HG02884 (cell line): ENCODE results near the gene C3orf70.

Experiments used
- ATAC-seq: cut with Tn5 transposase; IDR thresholded peaks from one replicate; pipeline ENCODE4 v1.9.1; 2021; ENCODE audit warnings: mild to moderate bottlenecking, moderate library complexity; ENCODE audit not compliant: unreplicated experiment

The C3orf70 gene

DNA sequence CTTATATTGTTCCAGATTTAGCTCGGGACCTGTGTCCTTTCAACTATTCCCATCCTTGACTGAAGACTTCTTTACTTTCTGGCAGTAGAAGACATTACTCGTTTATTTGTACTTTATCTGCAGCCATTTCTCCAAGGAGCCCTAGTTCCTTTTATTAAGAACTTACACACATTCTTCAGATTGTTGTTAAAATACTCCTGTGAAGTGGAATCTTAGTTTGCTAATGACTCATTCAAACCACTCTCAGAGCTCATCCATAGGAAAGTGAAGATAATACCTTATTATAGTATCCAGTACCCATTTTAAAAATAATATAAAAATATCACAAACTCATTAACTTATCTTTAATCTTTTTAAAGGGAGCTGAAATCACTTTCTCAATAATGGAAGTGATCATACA is 63.5 kb downstream of the C3orf70 start:
- no peak for ATAC-seq

DNA sequence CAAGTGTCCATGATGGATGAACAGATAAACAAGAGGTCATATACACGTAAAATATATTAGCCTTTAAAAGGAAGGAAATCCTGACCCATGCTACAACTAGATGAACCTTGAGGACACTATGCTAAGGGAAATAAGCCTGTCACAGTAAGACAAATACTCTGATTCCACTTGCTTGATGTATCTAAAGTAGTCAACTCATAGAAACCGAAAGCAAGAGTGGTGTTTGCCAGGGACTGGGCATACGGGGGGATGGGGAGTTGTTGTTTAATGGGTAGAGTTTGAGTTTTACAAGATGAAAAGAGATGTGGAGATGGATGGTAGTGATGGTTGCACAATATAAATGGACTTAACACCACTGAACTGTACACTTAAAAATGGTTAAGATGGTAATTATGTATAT is 65.4 kb downstream of the C3orf70 start:
- ATAC-seq = no peak

DNA sequence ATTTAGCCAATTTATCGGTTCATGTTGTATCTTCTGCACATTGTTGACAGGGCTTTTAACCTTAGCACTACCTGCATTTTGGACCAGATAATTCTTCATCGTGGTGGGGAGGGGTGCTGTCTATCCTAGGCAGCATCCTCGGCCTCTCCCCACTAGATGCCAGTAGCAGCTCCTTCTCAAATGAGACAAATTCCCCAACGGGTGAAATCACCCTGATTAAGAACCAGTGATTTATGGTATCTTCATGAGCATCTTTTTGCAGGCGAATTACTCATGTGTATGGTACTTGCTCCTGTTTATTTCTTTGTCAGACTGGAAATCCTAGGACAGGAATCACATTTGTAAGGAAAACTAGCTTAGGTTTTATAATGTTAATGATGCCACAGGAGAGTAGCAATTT is 68.0 kb downstream of the C3orf70 start:
- ATAC-seq = no peak

DNA sequence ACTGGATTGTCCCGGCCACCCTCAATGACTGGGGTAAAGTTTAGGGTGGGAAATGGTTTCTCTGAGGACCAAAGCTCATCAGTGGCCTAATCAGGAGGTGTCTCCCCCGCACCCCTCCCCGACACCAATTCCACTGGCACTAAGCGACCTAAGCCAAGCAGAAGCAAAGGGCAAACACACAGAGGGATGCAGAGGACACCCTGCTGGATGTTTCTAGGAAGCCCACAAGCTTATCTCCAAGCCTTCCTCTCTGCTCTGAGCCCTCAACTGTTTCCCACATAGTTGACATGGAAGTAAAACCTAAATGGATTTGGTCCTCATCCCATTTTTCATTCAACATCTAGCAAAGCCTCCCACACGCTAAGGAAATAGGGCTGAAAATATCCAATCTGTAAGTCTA is 68.5 kb downstream of the C3orf70 start:
- no peak for ATAC-seq

DNA sequence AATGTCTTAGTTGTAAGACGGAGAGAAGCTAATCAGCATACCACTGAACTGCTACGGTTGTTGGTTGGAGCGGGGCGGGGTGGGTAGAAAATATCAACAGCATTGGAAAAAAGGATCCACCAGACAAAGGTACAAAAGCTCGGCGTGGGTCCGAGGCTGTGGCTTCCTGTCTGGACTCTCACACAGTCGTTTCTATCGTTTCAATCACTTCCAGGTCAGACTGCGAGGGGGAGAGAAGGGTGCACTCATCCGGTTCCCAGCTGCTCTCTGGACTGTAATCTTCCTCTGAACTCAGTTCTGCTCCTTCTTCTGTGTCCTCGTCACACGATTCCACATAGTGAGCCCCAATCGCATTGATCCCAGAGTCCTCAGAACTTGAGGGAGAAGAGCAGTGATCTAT is 70.0 kb downstream of the C3orf70 start:
- no peak for ATAC-seq

DNA sequence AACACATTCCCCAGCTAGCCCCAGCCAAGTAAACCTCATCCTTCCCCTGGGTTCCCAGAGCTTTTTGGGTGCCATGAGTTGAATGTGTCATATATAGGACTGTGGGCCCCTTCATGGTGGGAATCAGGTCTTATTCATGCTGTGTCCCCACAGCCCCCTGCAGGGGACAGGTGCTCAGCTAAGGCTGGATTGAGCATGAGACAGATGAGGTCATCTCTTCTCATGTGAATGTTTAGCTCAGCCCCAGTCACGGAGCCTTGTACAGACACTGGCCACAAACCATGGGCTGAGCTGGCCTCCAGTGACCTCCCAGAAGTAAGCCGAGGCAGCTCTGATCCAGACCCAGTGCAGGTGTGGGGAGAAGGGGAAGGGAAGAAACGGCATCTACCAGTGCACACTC is 70.7 kb downstream of the C3orf70 start:
- no peak for ATAC-seq

DNA sequence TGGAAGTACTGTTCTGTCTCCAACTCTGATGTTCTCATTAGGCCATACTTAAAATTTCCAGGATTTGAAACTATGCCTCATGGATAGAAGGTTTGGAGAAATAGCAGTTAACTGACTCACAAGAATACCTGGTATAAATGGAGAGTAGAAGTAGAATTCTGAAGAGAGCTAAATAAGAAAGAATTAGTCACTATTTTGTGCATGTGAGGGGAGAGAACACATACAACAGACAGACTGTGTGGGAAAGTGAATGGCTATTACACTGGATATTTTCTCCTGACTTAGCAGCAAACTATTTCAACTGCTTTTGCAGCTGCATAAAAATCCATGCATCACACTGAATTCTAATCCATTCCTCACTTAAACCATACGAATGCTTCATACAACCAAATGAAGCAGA is 71.3 kb downstream of the C3orf70 start:
- ATAC-seq = no peak

DNA sequence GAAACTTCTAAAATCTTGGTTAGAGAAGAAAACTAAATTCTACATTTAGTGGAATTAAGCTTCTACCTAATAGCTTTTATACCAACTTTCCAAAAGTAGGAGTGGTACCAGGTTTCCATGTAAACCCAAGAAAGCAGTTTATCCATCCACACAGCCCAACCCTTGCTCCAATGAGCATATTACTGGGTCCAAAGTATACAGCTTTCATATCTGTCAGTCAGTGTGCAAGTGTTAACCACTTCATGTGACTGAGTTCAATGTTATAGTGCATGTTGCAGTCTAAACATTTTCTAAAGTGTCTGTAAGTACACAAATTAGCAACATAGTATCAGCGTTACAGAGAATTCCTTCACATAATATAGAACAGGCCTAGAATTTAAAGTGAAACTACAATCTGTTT is 73.2 kb downstream of the C3orf70 start:
- no peak for ATAC-seq

DNA sequence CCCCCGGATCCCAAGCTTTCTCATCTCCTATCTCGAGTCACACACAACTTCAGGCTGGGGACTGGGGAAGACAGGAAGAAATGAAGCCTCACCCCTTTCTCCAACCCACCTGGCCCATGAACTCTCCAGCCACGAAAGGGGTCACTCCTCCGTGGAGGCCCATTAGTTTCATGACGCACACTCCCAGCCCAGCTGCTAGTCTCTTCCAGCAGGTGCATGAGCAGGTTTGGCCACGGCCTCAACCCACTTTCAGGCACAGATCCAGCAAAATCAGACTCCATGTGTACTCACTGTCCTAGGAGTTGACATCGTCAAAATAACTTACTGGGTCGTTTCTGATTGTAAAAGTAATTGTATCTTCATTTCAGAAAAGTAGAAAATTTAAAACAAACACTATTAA is 76.6 kb downstream of the C3orf70 start:
- ATAC-seq = no peak

DNA sequence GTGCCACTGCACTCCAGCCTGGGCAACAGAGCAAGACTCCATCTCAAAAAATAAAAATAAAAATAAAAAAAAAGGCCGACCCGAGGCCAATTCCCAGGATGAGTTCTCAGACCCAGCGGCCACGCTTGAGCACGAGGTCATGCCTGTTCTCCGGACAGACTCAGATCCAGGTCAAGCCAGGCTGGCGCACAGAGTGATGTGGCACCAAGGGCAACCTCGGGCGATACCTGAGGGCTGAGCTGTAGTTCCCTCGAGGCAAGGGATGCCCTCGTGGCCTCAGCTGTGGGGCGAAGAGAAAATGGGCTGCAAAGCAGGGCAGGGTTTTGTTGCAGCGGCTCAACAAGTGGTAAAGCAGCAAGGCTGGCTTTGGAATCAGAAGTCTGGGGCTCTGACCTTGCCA is 77.3 kb downstream of the C3orf70 start:
- no peak for ATAC-seq

DNA sequence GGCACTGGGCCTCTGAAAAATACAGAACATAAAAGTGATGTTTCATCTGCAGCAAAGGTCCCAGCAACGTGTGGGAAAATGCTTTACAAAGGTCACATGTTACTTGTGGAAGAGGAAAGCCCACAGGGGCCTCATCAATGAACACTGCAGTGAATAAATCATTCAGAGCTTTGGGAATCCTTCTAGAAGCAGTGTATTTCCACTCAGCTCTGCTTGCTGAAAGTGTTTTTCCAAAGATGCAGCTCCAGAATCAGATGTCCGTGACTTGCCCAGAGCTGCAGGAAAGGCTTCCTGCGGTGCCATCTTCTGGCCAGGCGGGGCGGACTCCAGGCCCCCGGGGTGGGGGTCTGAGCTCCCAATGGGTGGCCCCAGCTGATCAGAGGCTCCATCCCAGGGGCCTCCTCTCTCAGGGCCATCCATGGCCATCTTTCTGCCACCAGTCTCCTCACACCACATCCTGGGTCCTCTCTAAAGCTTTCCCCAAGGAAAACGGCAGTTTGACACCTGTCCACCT is 81.5 kb downstream of the C3orf70 start:
- no peak for ATAC-seq

DNA sequence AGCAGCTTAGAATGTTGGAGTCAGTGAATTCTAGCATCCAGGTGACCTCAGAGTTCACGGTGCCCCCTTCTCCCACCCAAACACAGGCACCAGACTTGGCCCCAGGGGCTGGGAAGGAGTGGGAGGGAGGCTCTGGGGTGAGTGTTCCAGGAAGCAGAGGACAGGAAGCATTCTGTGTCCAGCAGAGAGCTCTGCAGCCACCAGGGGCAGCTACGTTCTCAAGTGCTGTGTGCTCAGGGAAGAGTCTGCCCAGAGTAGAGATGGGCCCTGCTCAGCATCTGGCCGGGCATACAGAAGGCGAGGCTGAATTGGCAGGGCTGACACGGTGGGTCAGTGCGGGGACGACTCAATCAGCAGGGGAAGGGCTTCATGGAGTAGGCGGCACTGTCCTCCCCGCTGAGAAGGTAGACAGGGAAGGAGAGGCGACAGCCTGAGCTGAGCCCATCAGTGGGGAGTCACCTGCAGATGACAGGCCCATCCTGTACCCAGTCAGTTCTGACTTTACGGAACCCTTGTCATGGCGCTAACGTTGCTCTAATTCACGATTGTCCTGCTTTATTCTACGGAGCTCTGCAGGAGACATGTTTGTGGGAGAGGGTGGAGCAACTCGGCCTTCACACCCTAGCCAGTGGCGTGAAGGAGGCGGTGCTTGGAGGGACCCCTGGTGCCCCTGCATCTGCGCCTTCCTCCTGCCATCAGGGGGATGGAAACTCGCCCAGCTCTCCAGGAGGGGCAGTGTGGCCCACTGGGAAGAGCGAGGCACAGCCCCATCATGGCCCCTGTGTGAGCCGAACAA is 82.2 kb downstream of the C3orf70 start:
- no peak for ATAC-seq

DNA sequence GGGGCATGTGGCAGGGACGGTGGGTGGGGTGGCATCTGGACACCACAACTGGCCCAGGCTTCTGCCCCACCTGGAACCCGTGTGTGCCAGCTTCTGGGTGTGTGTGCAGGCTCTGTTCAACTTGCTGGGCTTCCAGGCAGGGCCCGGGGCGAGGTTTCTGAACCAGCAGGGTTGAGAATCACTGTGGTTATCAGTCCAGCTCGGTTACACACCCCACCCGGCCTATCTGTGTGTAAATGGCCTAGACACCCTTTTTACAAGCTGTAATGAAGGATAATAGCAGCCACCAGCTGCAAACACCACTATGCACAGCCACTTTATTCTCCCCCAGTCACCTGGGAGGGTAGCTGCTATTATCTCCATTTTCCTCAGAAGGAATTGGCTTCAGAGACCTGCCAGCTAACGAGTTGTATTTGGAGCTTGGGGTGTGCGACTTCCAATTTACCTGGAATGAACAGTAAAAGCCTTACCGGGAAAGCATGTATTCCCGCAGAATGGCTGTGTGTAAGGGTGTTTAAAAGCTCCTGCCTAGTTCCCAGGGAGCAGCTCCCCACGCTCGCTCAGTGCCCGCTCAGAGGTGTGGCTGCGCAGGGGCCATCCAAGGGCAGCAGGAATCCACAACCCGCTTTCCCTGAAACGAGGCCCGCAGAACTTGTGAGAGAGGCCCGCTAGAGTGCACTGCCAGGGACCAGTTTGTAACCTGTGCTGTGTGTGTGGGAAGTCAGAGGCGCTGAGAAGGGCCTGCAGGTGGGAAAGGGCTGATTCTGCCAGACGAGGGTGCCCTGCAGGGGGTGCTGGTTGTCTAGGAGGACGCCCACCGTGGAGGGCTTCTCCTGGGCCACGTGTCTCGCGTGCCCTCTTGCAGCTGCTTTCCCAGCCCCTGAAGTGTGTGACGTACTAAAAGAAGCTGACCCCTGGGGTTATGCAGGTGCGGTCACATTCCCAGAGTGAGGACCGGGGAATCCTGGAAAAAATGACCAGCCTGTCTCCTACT is 83.5 kb downstream of the C3orf70 start:
- no peak for ATAC-seq

DNA sequence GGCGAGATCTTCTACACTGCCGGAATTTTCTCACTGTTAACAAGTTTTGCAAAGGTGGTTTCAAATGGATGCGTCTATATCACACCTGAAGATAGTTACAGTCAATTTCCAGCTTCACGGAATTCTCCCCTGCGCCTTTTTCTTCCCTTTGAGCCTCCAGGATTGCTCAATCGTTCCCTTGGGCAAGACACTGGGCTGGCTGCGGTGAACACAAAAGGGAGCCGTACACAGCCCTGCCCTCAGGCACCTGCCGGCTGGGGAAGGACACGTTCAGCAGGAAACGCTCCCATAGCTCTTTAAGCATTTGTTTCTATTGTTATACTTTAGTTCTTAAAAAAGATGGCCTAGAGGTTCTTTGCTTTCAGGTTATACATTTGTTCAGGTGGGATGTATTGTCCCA is 85.7 kb downstream of the C3orf70 start:
- ATAC-seq = no peak

DNA sequence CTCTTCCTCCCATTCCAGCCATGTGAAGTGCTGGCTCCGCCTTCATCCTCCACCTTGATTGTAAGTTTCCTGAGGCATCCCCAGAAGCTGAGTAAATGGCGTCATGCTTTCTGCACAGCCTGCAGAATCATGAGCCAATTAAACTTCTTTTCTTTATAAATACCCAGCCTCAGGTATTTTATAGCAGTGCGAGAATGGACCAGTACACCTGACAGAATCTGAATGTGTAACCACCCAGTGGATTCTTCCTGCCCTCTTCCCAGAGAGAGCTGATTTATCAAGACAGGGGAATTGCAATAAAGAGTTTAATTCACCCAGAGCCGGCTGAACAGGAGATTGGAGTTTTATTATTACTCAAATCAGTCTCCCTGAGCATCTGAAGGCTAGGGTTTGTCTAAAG is 86.6 kb downstream of the C3orf70 start:
- ATAC-seq = no peak

DNA sequence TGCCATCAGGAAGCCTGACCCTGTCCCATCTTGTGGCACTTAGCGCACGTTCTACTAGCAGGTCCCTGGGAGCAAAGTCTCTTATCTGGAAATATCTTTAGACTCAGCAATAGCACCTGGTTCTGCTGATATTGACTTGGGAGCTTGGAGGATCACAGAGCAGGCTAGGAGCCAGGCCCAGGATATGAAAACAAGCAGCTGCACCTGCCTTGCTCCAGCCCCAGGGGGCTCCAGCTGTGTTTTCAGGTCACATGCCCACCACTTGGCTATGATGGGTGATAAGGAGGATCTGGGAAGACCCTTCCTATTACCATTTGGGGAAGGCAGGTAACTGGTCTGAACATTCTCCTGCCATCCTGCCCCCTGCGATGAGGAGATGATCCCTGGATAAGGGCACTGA is 87.8 kb downstream of the C3orf70 start:
- no peak for ATAC-seq

DNA sequence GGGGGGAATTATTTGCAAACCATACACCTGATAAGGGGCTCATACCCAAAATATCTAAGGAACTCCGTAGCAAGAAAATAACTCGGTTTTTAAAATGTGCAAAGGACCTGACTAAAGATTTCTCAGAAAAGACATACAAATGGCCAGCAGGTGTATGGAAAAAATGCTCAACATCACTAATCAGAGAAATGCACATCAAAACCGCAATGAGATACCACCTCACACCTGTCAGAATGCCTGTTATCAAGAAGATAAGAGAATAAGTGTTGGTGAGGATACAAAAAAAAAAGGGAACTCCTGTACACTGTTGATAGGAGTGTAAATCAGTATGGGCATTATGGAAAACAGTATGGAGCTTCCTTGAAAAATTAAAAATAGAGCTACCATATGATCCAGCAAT is 89.4 kb downstream of the C3orf70 start:
- no peak for ATAC-seq

DNA sequence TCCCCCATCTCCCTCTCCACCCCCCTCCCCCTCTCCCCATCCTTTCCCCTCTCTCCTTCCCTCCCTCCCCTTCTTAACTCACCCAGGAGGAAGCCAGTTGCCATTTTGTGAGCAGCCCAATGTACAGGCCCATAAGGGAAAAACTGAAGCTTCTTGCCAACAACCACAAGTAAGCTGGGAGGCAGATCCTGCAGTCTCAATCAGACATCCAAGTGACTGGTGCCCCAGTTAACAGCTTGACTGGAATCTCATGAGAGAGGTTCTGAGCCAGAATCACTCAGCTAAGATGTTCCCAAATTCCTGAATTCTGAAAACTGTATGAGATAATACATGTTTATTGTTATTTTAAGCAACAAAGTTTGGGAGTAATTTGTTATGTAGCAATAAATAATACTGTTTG is 90.7 kb downstream of the C3orf70 start:
- ATAC-seq = no peak

DNA sequence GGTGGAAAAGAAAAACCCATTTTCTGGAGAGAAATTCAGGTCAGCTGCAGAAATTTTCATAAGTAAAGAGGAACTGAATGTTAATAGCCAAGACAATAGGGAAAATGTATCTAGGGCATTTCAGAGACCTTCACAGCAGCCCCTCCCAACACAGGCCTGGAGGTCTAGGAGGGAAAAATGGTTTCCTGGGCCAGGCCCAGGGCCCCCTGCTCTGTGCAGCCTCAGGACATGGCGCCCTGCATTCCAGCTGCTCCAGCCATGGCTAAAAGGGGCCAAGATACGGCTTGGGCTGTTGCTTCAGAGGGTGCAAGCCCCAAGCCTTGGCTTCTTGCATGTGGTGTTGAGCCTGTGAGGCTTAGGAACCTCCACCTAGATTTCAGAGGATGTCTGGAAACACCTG is 92.2 kb downstream of the C3orf70 start:
- no peak for ATAC-seq

DNA sequence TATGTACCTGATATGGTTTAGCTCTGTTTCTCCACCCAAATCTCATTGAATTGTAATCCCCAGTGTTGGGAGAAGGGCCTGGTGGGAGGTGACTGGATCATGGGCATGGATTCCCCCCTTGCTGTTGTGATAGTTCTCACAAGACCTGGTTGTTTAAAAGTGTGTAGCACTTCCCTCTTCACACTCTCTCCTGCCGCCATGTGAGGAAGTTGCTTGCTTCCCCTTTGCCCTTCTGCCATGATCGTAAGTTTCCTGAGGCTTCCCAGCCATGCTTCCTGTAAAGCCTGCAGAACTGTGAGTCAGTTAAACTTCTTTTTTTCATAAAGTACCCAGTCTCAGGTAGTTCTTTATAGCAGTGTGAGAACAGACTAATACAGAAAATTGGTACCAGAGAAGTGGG is 93.1 kb downstream of the C3orf70 start:
- ATAC-seq = no peak

DNA sequence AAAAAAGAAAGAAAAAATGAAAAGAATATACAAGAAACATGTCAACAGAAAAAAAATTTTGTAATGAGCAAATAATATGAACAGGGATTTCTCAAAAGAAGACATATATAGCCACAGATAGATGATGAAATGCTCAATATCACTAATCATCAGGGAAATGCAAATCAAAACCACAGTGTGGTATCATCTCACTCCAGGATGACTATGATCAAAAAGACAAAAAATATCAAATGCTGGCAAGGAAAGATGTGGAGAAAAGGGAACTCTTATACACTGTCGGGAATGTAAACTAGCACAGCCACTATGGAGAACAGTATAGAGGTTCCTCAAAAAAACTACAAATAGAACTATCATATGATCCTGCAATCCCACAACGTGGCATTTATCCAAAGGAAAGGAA is 94.1 kb downstream of the C3orf70 start:
- no peak for ATAC-seq

DNA sequence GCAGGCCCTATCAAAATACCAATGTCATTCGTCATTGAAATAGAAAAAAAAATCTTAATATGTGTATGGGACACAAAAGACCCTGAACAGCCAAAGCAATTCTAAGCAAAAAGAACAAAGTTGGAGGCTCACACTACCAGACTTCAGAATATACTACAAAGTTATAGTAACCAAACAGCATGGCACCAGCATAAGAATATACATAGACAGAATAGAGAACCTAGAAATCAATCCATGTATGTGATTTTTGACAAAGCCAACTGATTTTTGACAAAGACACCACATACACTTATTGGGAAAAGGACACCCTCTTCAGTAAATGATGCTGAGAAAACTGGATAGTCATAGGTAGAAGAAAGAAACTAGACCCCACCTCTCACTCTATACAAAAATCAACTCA is 95.0 kb downstream of the C3orf70 start:
- ATAC-seq = no peak
